Naive thymus-derived CD8-positive, alpha-beta T cell (primary cell): ENCODE measurements around the gene IPO11. TPM values are rescaled to one million over a fixed set of nuclear protein-coding genes. Genes with fewer than 3 reads are reported as not detected.
"Not testable (repeated sequence)": the region's sequence is repeated elsewhere in the genome, so short reads cannot be mapped to it uniquely, and the experiment has no call there.

Experiments used
- ATAC-seq, 2 donors: fragments of 150-1000 bp; cut with Tn5 transposase in 1 of 2; sonication (Bioruptor Pico), chemical (Tn5 transposase) in 1 of 2; 1 replicate in 1 of 2; 2 replicates in 1 of 2; pipeline ENCODE4 v1.10.0; 2021; ENCODE audit warnings: mild to moderate bottlenecking in 2 of 2, moderate library complexity in 2 of 2
- POLR2A ChIA-PET: fragments of 350-600 bp; sonication (Branson Sonifier 250); formaldehyde crosslinking; loops from one replicate; lab custom pipeline; 2021; ENCODE audit warnings: antibody characterized with exemption; lab: Charles Lee
- DNase-seq, 10 donors: peaks; one replicate each; pipeline versions ENCODE4 v3.0.0 to v3.0.0-alpha.2; 2020 to 2022
- H3K27ac Mint-ChIP-seq, 10 donors: one replicate each; pipeline ENCODE4 v1.8.0; 2020 to 2022; ENCODE audit warnings: mild to moderate bottlenecking in 10 of 10, mixed read lengths in 10 of 10, moderate library complexity in 4 of 10, inconsistent platforms in 1 of 10
- H3K27me3 Mint-ChIP-seq, 5 donors: one replicate each; pipeline ENCODE4 v1.8.0; 2021 to 2022; ENCODE audit warnings: mixed read lengths in 5 of 5
- H3K36me3 Mint-ChIP-seq, 3 donors: one replicate each; pipeline ENCODE4 v1.8.0; 2020 to 2022; ENCODE audit warnings: mixed read lengths in 3 of 3, mild to moderate bottlenecking in 2 of 3, inconsistent platforms in 1 of 3
- H3K4me1 Mint-ChIP-seq, 4 donors: one replicate each; pipeline ENCODE4 v1.8.0; 2021 to 2022; ENCODE audit warnings: mixed read lengths in 4 of 4
- H3K4me3 Mint-ChIP-seq, 10 donors: one replicate each; pipeline ENCODE4 v1.8.0; 2020 to 2022; ENCODE audit warnings: mild to moderate bottlenecking in 10 of 10, mixed read lengths in 10 of 10, moderate library complexity in 6 of 10, inconsistent platforms in 1 of 10
- H3K9me3 Mint-ChIP-seq, 9 donors: one replicate each; pipeline ENCODE4 v1.8.0; 2020 to 2022; ENCODE audit warnings: mixed read lengths in 9 of 9, mild to moderate bottlenecking in 3 of 9, inconsistent platforms in 1 of 9, moderate library complexity in 1 of 9
- polyA plus RNA-seq, 3 donors: library from polyadenylated mRNA; unstranded; fragments of 300-500 nt; fragmentation: Illumina TruSeq; gene quantifications; one replicate each; pipeline ENCODE4 v1.2.3, GENCODE V29; 2021
- total RNA-seq, 8 experiments: library from RNA in 2 of 8; stranded (reverse) in 2 of 8; gene quantifications; one replicate each; pipeline ENCODE4 v1.2.3 and lab custom pipeline; 2021 to 2026

Gene IPO11
- total and polyA plus RNA-seq, 5 experiments from 2014 or later: 6.4 to 24.1 (median 10.4) TPM

GRCh38 chr5:62562867-62563266 lies 150.3 kb downstream of the IPO11 start:
- POLR2A ChIA-PET: no interaction called here
- DNase-seq (no peak), ATAC-seq (no peak)
- peaks cover 0 to 2% (median 0%) of the 10 kb centered on the region in 4 donors for H3K4me1 Mint-ChIP-seq
- no peak overlapping the region for H3K4me3 Mint-ChIP-seq
- H3K27me3 Mint-ChIP-seq: no peaks in the 10 kb centered on the region
- H3K9me3 Mint-ChIP-seq: peaks cover 0 to 27% (median 19%) of the 10 kb centered on the region in 9 donors
- H3K36me3 Mint-ChIP-seq: peaks cover 26 to 64% (median 46%) of the 10 kb centered on the region in 3 donors
- no peak overlapping the region for H3K27ac Mint-ChIP-seq

- peaks cover 0 to 3% (median 2%) of the 10 kb centered on the region in 4 donors for H3K4me1 Mint-ChIP-seq
Observed at GRCh38 chr5:62564101-62564500, 151.5 kb downstream of the IPO11 start.

GRCh38 chr5:62565740-62566139 lies 153.2 kb downstream of the IPO11 start:
- POLR2A ChIA-PET: interaction anchor here (0.7 kb wide), 1 partner anchor 56 kb away, joined by 3 read pairs; no protein-coding TSS in a partner anchor
- not testable (repeated sequence) for H3K4me3 Mint-ChIP-seq, DNase-seq, ATAC-seq, H3K4me1 Mint-ChIP-seq, H3K27me3 Mint-ChIP-seq
- H3K27ac Mint-ChIP-seq: peak overlapping the region in 1 of 10 donors; percentile 45
- peaks cover 38 to 68% (median 60%) of the 10 kb centered on the region in 3 donors for H3K36me3 Mint-ChIP-seq
- H3K9me3 Mint-ChIP-seq: peaks cover 0 to 39% (median 25%) of the 10 kb centered on the region in 9 donors

More at GRCh38 chr5:62564101-62564500, 151.5 kb downstream of the IPO11 start:
- peaks cover 35 to 72% (median 56%) of the 10 kb centered on the region in 3 donors for H3K36me3 Mint-ChIP-seq
- peaks cover 0 to 35% (median 22%) of the 10 kb centered on the region in 9 donors for H3K9me3 Mint-ChIP-seq
- no peak for DNase-seq
- H3K27me3 Mint-ChIP-seq: no peaks in the 10 kb centered on the region
- peak overlapping the region in 1 of 10 donors; percentile 11 for H3K27ac Mint-ChIP-seq
- ATAC-seq: no peak
- POLR2A ChIA-PET: no interaction called here
- no peak overlapping the region for H3K4me3 Mint-ChIP-seq

- POLR2A ChIA-PET: no interaction called here
- no peak overlapping the region for H3K4me3 Mint-ChIP-seq
Observed at GRCh38 chr5:62568143-62568542, 155.6 kb downstream of the IPO11 start.

GRCh38 chr5:62568800-62569432 lies 156.4 kb downstream of the IPO11 start:
- Mint-ChIP-seq H3K27me3 (no peaks in the 10 kb centered on the region), H3K4me1 (peaks cover 2 to 9% (median 6%) of the 10 kb centered on the region in 4 donors), H3K27ac (no peak overlapping the region), H3K36me3 (peaks cover 38 to 57% (median 48%) of the 10 kb centered on the region in 3 donors), H3K4me3 (no peak overlapping the region), H3K9me3 (peaks cover 0 to 39% (median 25%) of the 10 kb centered on the region in 9 donors)
- ATAC-seq (no peak), DNase-seq (no peak)
- POLR2A ChIA-PET: no interaction called here

More at GRCh38 chr5:62568143-62568542, 155.6 kb downstream of the IPO11 start:
- H3K27me3 Mint-ChIP-seq: no peaks in the 10 kb centered on the region
- H3K27ac Mint-ChIP-seq: no peak overlapping the region
- DNase-seq: no peak
- peaks cover 38 to 61% (median 53%) of the 10 kb centered on the region in 3 donors for H3K36me3 Mint-ChIP-seq
- peaks cover 0 to 39% (median 25%) of the 10 kb centered on the region in 9 donors for H3K9me3 Mint-ChIP-seq
- peaks cover 2 to 9% (median 6%) of the 10 kb centered on the region in 4 donors for H3K4me1 Mint-ChIP-seq
- ATAC-seq: no peak

- POLR2A ChIA-PET: no interaction called here
- H3K9me3 Mint-ChIP-seq: peaks cover 0 to 39% (median 25%) of the 10 kb centered on the region in 9 donors
- no peak overlapping the region for H3K4me3 Mint-ChIP-seq
- no peaks in the 10 kb centered on the region for H3K27me3 Mint-ChIP-seq
- H3K36me3 Mint-ChIP-seq: peaks cover 38 to 59% (median 44%) of the 10 kb centered on the region in 3 donors
- H3K27ac Mint-ChIP-seq: no peak overlapping the region
- DNase-seq: no peak
- no peak for ATAC-seq
- peaks cover 2 to 13% (median 7%) of the 10 kb centered on the region in 4 donors for H3K4me1 Mint-ChIP-seq
Observed at GRCh38 chr5:62569470-62569869, 156.9 kb downstream of the IPO11 start.

- peak overlapping the region in 1 of 10 donors; percentile 70 for H3K4me3 Mint-ChIP-seq
- H3K36me3 Mint-ChIP-seq: peaks cover 11 to 28% (median 19%) of the 10 kb centered on the region in 3 donors
- ATAC-seq: no peak
- peaks cover 3 to 28% (median 19%) of the 10 kb centered on the region in 4 donors for H3K4me1 Mint-ChIP-seq
- no peak for DNase-seq
- peaks cover 0 to 15% (median 5%) of the 10 kb centered on the region in 9 donors for H3K9me3 Mint-ChIP-seq
- H3K27me3 Mint-ChIP-seq: no peaks in the 10 kb centered on the region
- POLR2A ChIA-PET: no interaction called here
- H3K27ac Mint-ChIP-seq: peak overlapping the region in 3 of 10 donors; percentile 20 to 51 (median 26)
Observed at GRCh38 chr5:62572918-62573514, 160.5 kb downstream of the IPO11 start.

GRCh38 chr5:62574599-62574998 lies 162.0 kb downstream of the IPO11 start:
- Mint-ChIP-seq H3K27ac (peak overlapping the region in 3 of 10 donors; percentile 10 to 15 (median 12)), H3K9me3 (peaks cover 0 to 3% (median 0%) of the 10 kb centered on the region in 9 donors), H3K27me3 (no peaks in the 10 kb centered on the region), H3K4me3 (no peak overlapping the region), H3K4me1 (peaks cover 5 to 29% (median 21%) of the 10 kb centered on the region in 4 donors), H3K36me3 (peaks cover 0 to 14% (median 5%) of the 10 kb centered on the region in 3 donors)
- POLR2A ChIA-PET: no interaction called here
- DNase-seq: no peak
- ATAC-seq: no peak

- Mint-ChIP-seq H3K4me3 (no peak overlapping the region), H3K36me3 (peaks cover 0 to 14% (median 7%) of the 10 kb centered on the region in 3 donors), H3K4me1 (peaks cover 5 to 29% (median 21%) of the 10 kb centered on the region in 4 donors), H3K27me3 (no peaks in the 10 kb centered on the region), H3K27ac (peak overlapping the region in 8 of 10 donors; percentile 15 to 86 (median 52)), H3K9me3 (peaks cover 0 to 3% (median 0%) of the 10 kb centered on the region in 9 donors)
- ATAC-seq: no peak
- POLR2A ChIA-PET: no interaction called here
- DNase-seq: no peak
Observed at GRCh38 chr5:62575066-62575465, 162.5 kb downstream of the IPO11 start.

- DNase-seq: no peak
- peaks cover 0 to under 1% (median 0%) of the 10 kb centered on the region in 9 donors for H3K9me3 Mint-ChIP-seq
- peak overlapping the region in 9 of 10 donors; percentile 1 to 86 (median 47) for H3K27ac Mint-ChIP-seq
- no peak for ATAC-seq
- H3K36me3 Mint-ChIP-seq: peaks cover 0 to 13% (median 10%) of the 10 kb centered on the region in 3 donors
- POLR2A ChIA-PET: no interaction called here
- H3K4me3 Mint-ChIP-seq: no peak overlapping the region
- peaks cover 5 to 32% (median 23%) of the 10 kb centered on the region in 4 donors for H3K4me1 Mint-ChIP-seq
- no peaks in the 10 kb centered on the region for H3K27me3 Mint-ChIP-seq
Observed at GRCh38 chr5:62575489-62575888, 162.9 kb downstream of the IPO11 start.

GRCh38 chr5:62576570-62577170 lies 164.1 kb downstream of the IPO11 start:
- Mint-ChIP-seq H3K9me3 (no peaks in the 10 kb centered on the region), H3K36me3 (peaks cover 0 to 19% (median 12%) of the 10 kb centered on the region in 3 donors), H3K27ac (peak overlapping the region; percentile 3 to 88 (median 48)), H3K4me3 (no peak overlapping the region), H3K27me3 (no peaks in the 10 kb centered on the region), H3K4me1 (peaks cover 7 to 40% (median 27%) of the 10 kb centered on the region in 4 donors)
- no peak for ATAC-seq
- POLR2A ChIA-PET: no interaction called here
- no peak for DNase-seq

GRCh38 chr5:62577488-62577887 lies 164.9 kb downstream of the IPO11 start:
- H3K27me3 Mint-ChIP-seq: no peaks in the 10 kb centered on the region
- POLR2A ChIA-PET: no interaction called here
- H3K36me3 Mint-ChIP-seq: peaks cover 0 to 20% (median 12%) of the 10 kb centered on the region in 3 donors
- no peaks in the 10 kb centered on the region for H3K9me3 Mint-ChIP-seq
- peaks cover 13 to 48% (median 33%) of the 10 kb centered on the region in 4 donors for H3K4me1 Mint-ChIP-seq
- no peak overlapping the region for H3K4me3 Mint-ChIP-seq
- no peak for ATAC-seq
- DNase-seq: no peak
- peak overlapping the region in 3 of 10 donors; percentile 12 to 98 (median 70) for H3K27ac Mint-ChIP-seq
